DOHH2 (cell line): ENCODE measurements around the gene COG6.

Experiments used
- CTCF ChIP-seq: fragments of 200-600 bp; sonication (generic); IDR thresholded peaks from one replicate; pipeline ENCODE4 v1.5.1; 2014; ENCODE audit warnings: antibody characterized with exemption, mild to moderate bottlenecking, low read depth, low read length; ENCODE audit not compliant: poor library complexity, severe bottlenecking
- EZH2phosphoT487 ChIP-seq: fragments of 200-600 bp; sonication (generic); IDR thresholded peaks from 2 replicates; pipeline ENCODE4 v1.6.1; 2017; ENCODE audit warnings: borderline replicate concordance, mild to moderate bottlenecking, antibody characterized with exemption, low read length, moderate library complexity, mixed read lengths

GRCh38 chr13:39607876-39608275, 47.6 kb upstream of the COG6 start:
- no peak for TF ChIP-seq CTCF
- TF ChIP-seq EZH2phosphoT487, result no peak
